Astrocyte (in vitro differentiated cells and primary cell): Measurements from ENCODE around the gene ATF7.

ENCODE experiments used
- CTCF ChIP-seq: IDR thresholded peaks from 2 replicates; pipeline ENCODE4 v1.5.1; 2011; ENCODE audit warnings: low read depth, mild to moderate bottlenecking, inconsistent platforms, low read length, moderate library complexity; ENCODE audit not compliant: insufficient read depth
- EZH2 ChIP-seq: IDR thresholded peaks from 2 replicates; pipeline ENCODE4 v1.6.1; 2012; ENCODE audit warnings: mild to moderate bottlenecking, low read length, inconsistent platforms; ENCODE audit not compliant: insufficient read depth

GRCh38 chr12:53590652-53591051 is 35.5 kb downstream of the ATF7 start:
- TF ChIP-seq CTCF (no peak), EZH2 (no peak)
